ENCODE data around the gene PARVG. TPM values are rescaled to one million over a fixed set of nuclear protein-coding genes. Genes with fewer than 3 reads are reported as not detected.
"Not testable (repeated sequence)": the region's sequence is repeated elsewhere in the genome, so short reads cannot be mapped to it uniquely, and the experiment has no call there.

The PARVG gene
- total RNA-seq, 3 donors from 2014 or later, result 10.2 to 39.2 (median 26.2) TPM

DNA sequence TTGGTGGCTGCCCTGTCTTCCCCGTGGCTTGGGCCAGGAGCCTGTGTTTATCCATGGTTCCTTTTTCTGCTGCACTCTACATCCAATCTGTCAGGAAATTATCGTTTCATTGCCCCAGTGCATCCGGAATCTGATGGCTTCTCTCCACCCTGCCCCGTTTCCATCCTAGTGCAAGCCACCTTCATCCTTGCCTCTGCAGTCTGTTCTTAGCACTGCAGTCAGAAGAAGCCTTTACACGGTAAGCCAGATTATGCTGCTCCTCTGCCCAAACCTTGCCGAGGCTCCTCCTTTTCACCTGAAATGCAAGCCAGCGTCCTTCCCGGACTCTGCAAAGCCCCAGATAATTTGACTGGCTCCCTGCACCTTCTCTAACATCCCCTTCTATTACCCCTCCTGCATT is 45.1 kb downstream of the PARVG start:
- peaks cover 0 to 25% of the 10 kb centered on the region in 2 donors for H3K27me3 ChIP-seq
- H3K27ac ChIP-seq, result no peak overlapping the region
- no peaks in the 10 kb centered on the region for H3K4me1 ChIP-seq
- H3K9me3 ChIP-seq, result peaks cover 12 to 32% of the 10 kb centered on the region in 2 donors
- H3K4me3 ChIP-seq, result no peak overlapping the region
- intact Hi-C loops (cut with DNase I; ENCODE audit: low total_unique reads), result no loop called here
- no peak for TF ChIP-seq POLR2A (IDR thresholded peaks at IDR 0.05)
- TF ChIP-seq POLR2AphosphoS5 (IDR thresholded peaks at IDR 0.05), result no peak
- TF ChIP-seq, protein P1, sequence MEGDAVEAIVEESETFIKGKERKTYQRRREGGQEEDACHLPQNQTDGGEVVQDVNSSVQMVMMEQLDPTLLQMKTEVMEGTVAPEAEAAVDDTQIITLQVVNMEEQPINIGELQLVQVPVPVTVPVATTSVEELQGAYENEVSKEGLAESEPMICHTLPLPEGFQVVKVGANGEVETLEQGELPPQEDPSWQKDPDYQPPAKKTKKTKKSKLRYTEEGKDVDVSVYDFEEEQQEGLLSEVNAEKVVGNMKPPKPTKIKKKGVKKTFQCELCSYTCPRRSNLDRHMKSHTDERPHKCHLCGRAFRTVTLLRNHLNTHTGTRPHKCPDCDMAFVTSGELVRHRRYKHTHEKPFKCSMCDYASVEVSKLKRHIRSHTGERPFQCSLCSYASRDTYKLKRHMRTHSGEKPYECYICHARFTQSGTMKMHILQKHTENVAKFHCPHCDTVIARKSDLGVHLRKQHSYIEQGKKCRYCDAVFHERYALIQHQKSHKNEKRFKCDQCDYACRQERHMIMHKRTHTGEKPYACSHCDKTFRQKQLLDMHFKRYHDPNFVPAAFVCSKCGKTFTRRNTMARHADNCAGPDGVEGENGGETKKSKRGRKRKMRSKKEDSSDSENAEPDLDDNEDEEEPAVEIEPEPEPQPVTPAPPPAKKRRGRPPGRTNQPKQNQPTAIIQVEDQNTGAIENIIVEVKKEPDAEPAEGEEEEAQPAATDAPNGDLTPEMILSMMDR (IDR thresholded peaks at IDR 0.05), result no peak
- H3K36me3 ChIP-seq, result no peaks in the 10 kb centered on the region
- no peak for DNase-seq (ENCODE audit: low spot score in 2 of 2)

DNA sequence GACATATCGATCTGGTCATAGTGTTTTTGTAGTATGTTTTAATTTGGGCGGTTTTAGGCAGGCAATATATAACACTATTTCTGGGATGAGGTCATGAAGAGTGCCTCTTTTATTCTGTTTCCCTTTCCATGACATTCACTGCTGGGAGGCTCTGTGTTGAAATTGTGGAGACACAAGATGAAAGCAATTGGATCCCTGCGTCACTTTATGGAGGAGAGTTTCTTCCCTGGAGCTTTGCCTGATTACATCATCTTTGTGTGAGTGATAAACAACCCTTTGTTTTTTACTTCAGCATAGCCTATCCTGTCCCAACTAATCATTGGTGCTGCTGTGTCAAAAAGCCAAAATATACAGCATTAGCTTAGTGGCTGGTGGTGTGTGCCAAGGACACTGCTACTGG is 48.6 kb downstream of the PARVG start:
- Histone ChIP-seq H3K27ac (no peak overlapping the region), H3K27me3 (peaks cover 0 to 12% of the 10 kb centered on the region in 2 donors), H3K4me1 (no peaks in the 10 kb centered on the region), H3K4me3 (no peak overlapping the region), H3K9me3 (peaks cover 12 to 27% of the 10 kb centered on the region in 2 donors), H3K36me3 (no peaks in the 10 kb centered on the region)
- DNase-seq (ENCODE audit: low spot score in 2 of 2), result no peak
- TF ChIP-seq, protein P1 (IDR thresholded peaks at IDR 0.05), result no peak
- TF ChIP-seq POLR2A (IDR thresholded peaks at IDR 0.05) (no peak), POLR2AphosphoS5 (IDR thresholded peaks at IDR 0.05) (no peak)
- intact Hi-C loops (cut with DNase I; ENCODE audit: low total_unique reads), result no loop called here

DNA sequence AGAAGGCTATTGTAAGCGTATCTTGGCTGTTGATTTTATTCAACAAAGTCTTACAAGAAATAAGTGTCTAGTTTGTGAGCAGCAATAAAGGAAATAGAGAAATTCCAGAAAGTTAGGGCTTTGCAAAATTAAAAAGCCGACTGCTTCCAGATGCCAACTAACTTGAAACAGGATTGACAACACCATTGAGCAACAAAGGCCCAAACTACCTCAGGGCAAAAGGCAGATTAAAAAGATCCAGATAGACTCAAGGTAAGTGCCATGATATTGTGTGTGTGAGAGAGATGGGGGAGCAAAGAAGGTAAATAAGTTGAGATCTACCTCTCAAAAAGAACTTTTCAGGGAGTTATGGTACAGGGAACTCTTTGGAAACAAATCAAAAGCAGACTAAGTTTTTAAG is 49.1 kb downstream of the PARVG start:
- TF ChIP-seq POLR2AphosphoS5 (IDR thresholded peaks at IDR 0.05), result no peak
- TF ChIP-seq, protein P1 (IDR thresholded peaks at IDR 0.05), result no peak
- TF ChIP-seq POLR2A (IDR thresholded peaks at IDR 0.05), result no peak
- Histone ChIP-seq H3K27me3 (peaks cover 0 to 10% of the 10 kb centered on the region in 2 donors), H3K4me1 (no peaks in the 10 kb centered on the region), H3K27ac (no peak overlapping the region), H3K4me3 (no peak overlapping the region), H3K36me3 (no peaks in the 10 kb centered on the region), H3K9me3 (peaks cover 12 to 27% of the 10 kb centered on the region in 2 donors)
- intact Hi-C loops (cut with DNase I; ENCODE audit: low total_unique reads), result no loop called here
- DNase-seq (ENCODE audit: low spot score in 2 of 2), result no peak

DNA sequence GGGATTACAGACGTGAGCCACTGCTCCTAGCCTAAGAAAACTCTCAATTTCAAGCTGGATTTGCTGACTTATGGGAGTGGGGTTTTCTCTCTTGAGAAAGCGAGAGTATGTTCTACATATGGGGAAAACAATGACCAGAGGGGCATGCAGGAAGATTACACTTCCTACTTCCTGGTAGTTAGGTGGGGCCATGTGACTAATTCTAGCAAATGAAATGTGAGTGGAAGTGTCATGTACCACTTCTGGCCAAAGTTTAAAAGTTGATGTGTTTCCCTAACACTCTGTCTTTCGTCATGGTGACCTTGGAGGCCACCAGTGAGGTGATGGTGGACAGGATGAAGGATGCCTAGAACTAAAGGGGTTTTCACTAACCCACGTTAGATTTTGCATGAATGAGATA is 50.5 kb downstream of the PARVG start:
- no peaks in the 10 kb centered on the region for H3K4me1 ChIP-seq
- H3K36me3 ChIP-seq, result no peaks in the 10 kb centered on the region
- DNase-seq (ENCODE audit: low spot score in 2 of 2), result no peak
- no peak overlapping the region for H3K27ac ChIP-seq
- intact Hi-C loops (cut with DNase I; ENCODE audit: low total_unique reads), result no loop called here
- peaks cover 12 to 27% of the 10 kb centered on the region in 2 donors for H3K9me3 ChIP-seq
- no peak for TF ChIP-seq POLR2AphosphoS5 (IDR thresholded peaks at IDR 0.05)
- TF ChIP-seq, protein P1 (IDR thresholded peaks at IDR 0.05), result no peak
- no peak for TF ChIP-seq POLR2A (IDR thresholded peaks at IDR 0.05)
- H3K27me3 ChIP-seq, result no peaks in the 10 kb centered on the region
- no peak overlapping the region for H3K4me3 ChIP-seq

DNA sequence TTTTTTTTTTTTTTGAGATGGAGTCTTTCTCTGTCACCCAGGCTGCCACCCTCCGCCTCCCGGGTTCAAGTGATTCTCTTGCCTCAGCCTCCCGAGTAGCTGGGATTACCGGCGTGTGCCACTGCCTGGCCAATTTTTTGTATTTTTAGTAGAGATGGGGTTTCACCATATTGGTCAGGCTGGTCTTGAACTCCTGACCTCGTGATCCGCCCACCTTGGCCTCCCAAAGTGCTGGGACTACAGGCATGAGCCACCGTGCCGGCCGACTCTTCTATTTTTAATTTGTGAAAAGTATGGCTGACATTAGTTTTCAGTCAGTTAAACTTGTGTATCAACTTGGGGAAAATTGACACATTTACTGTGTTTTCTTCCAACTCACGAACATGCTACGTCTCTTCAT is 53.6 kb downstream of the PARVG start:
- H3K36me3 ChIP-seq; H3K9me3 ChIP-seq; H3K27me3 ChIP-seq; intact Hi-C loops (cut with DNase I; ENCODE audit: low total_unique reads); H3K4me3 ChIP-seq; H3K27ac ChIP-seq; H3K4me1 ChIP-seq; DNase-seq (ENCODE audit: low spot score in 2 of 2): not testable (repeated sequence)

DNA sequence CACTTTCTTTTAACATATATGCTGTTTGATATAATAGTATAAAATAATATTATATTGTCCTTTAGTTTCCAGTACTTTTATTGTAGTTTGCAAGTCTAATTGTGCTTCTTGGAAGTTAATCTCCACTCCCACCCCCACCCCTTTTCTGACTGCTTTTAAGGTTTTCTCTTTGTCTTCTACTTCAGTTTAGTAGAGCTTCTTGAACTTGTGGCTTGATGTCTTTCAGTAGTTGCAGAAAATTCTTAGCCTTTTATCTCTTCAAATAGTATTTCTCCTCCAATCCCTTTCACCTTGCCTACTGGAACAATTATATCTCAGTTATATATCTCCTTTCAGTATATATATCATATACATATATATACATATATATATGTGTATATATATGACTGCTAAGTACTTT is 56.6 kb downstream of the PARVG start:
- TF ChIP-seq, protein P1 (IDR thresholded peaks at IDR 0.05), result no peak
- no peak for TF ChIP-seq POLR2AphosphoS5 (IDR thresholded peaks at IDR 0.05)
- no peaks in the 10 kb centered on the region for H3K27me3 ChIP-seq
- H3K36me3 ChIP-seq, result no peaks in the 10 kb centered on the region
- no peaks in the 10 kb centered on the region for H3K9me3 ChIP-seq
- no peak for DNase-seq (ENCODE audit: low spot score in 2 of 2)
- no peak overlapping the region for H3K4me3 ChIP-seq
- no peak overlapping the region for H3K27ac ChIP-seq
- intact Hi-C loops (cut with DNase I; ENCODE audit: low total_unique reads), result no loop called here
- no peaks in the 10 kb centered on the region for H3K4me1 ChIP-seq

DNA sequence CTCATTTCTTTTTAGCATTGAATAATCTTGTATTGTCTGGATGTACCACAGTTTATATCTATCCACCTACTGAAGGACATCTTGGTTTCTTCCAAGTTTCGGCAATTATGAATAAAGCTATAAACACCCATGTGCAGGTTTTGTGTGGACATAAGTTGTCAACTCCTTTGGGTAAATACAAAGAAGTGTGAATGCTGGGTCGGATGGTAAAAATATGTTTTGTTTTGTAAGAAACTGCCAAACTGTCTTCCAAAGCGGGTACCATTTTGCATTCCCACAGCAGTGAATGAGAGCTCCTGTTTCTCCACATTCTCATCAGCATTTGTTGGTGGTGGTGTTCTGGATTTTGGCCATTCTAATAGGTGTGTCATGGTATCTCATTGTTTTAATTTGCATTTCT is 60.4 kb downstream of the PARVG start:
- H3K4me1 ChIP-seq, result not testable (repeated sequence)
- intact Hi-C loops (cut with DNase I; ENCODE audit: low total_unique reads), result loop anchor here (10.0 kb wide), 1 partner anchor 156 kb away; no protein-coding TSS in a partner anchor

More for the DNA sequence above, 60.4 kb downstream of the PARVG start:
- H3K36me3 ChIP-seq; H3K9me3 ChIP-seq; DNase-seq (ENCODE audit: low spot score in 2 of 2); H3K27ac ChIP-seq; H3K4me3 ChIP-seq: not testable (repeated sequence)
- peaks cover 0 to 16% of the 10 kb centered on the region in 2 donors for H3K27me3 ChIP-seq

Measured in breast epithelium (tissue), 4 donors.